GM18511 (cell line): Measurements from ENCODE around the gene BBS12.

Experiments used
- ATAC-seq: cut with Tn5 transposase; IDR thresholded peaks from one replicate; pipeline ENCODE4 v1.9.1; 2021; ENCODE audit warnings: mild to moderate bottlenecking, moderate library complexity; ENCODE audit not compliant: unreplicated experiment

BBS12 gene

GRCh38 chr4:122732329-122733026 is at the start of gene BBS12:
Gene BBS12, plus strand, starts transcription at chr4:122732704. Its CDS starts 9,189 bp downstream, at chr4:122741893.
- peak; percentile 100 for ATAC-seq

GRCh38 chr4:122686691-122687090 is 45.8 kb upstream of the BBS12 start:
- ATAC-seq: no peak

GRCh38 chr4:122687531-122688061 is 44.9 kb upstream of the BBS12 start:
- peak; percentile 50 for ATAC-seq

GRCh38 chr4:122688529-122689140 is 43.9 kb upstream of the BBS12 start:
- no peak for ATAC-seq

- ATAC-seq: peak; percentile 94
Observed at GRCh38 chr4:122689972-122690371, 42.5 kb upstream of the BBS12 start.

GRCh38 chr4:122691988-122692387 is 40.5 kb upstream of the BBS12 start:
- no peak for ATAC-seq

GRCh38 chr4:122692641-122693520 is 39.6 kb upstream of the BBS12 start:
- no peak for ATAC-seq

GRCh38 chr4:122695226-122695625 is 37.3 kb upstream of the BBS12 start:
- peak; percentile 67 for ATAC-seq

GRCh38 chr4:122700178-122700725 is 32.3 kb upstream of the BBS12 start:
- ATAC-seq: no peak

- no peak for ATAC-seq
Observed at GRCh38 chr4:122701061-122701460, 31.4 kb upstream of the BBS12 start.

GRCh38 chr4:122701965-122702364 is 30.5 kb upstream of the BBS12 start:
- ATAC-seq: no peak

GRCh38 chr4:122702939-122703338 is 29.6 kb upstream of the BBS12 start:
- no peak for ATAC-seq

GRCh38 chr4:122703868-122704267 is 28.6 kb upstream of the BBS12 start:
- no peak for ATAC-seq

- ATAC-seq: no peak
Observed at GRCh38 chr4:122705009-122705408, 27.5 kb upstream of the BBS12 start.

- ATAC-seq: no peak
Observed at GRCh38 chr4:122705547-122706117, 26.9 kb upstream of the BBS12 start.

GRCh38 chr4:122706511-122706910 is 26.0 kb upstream of the BBS12 start:
- no peak for ATAC-seq

GRCh38 chr4:122707497-122707896 is 25.0 kb upstream of the BBS12 start:
- ATAC-seq: no peak

- ATAC-seq: no peak
Observed at GRCh38 chr4:122709236-122709635, 23.3 kb upstream of the BBS12 start.

GRCh38 chr4:122710434-122711308 is 21.8 kb upstream of the BBS12 start:
- peak; percentile 83 for ATAC-seq

GRCh38 chr4:122711919-122712318 is 20.6 kb upstream of the BBS12 start:
- no peak for ATAC-seq
